Loucy (cell line): ENCODE measurements around the gene APBA1.

Experiments
- H2AFZ ChIP-seq: fragments of 200-600 bp; sonication (generic); 2 replicates; pipeline ENCODE4 v1.6.0; 2016; ENCODE audit warnings: antibody characterized with exemption, mild to moderate bottlenecking, low read length, moderate library complexity
- H3F3A ChIP-seq: fragments of 200-600 bp; 2 replicates; pipeline ENCODE4 v1.6.0; 2016; ENCODE audit warnings: antibody characterized with exemption, low read depth, mild to moderate bottlenecking
- H3K27me3 ChIP-seq: fragments of 200-600 bp; sonication (generic); 2 replicates; pipeline ENCODE4 v1.6.1; 2014; ENCODE audit warnings: low read length, mild to moderate bottlenecking; ENCODE audit not compliant: insufficient read depth, poor library complexity, severe bottlenecking
- H3K36me3 ChIP-seq: fragments of 200-600 bp; sonication (generic); 2 replicates; pipeline ENCODE4 v1.6.1; 2016; ENCODE audit warnings: low read length; ENCODE audit not compliant: insufficient read depth
- H3K4me1 ChIP-seq: fragments of 200-600 bp; sonication (generic); 2 replicates; pipeline ENCODE4 v1.5.1; 2014; ENCODE audit warnings: low read length, mild to moderate bottlenecking; ENCODE audit not compliant: insufficient read depth, poor library complexity, severe bottlenecking
- H3K4me2 ChIP-seq: fragments of 200-600 bp; sonication (generic); 2 replicates; pipeline ENCODE4 v1.6.0; 2014; ENCODE audit warnings: antibody characterized with exemption, low read length, low read depth, mild to moderate bottlenecking; ENCODE audit not compliant: poor library complexity, severe bottlenecking
- H3K4me3 ChIP-seq: fragments of 200-600 bp; sonication (generic); 2 replicates; pipeline ENCODE4 v1.5.1; 2014; ENCODE audit warnings: low read length, mild to moderate bottlenecking, mixed read lengths; ENCODE audit not compliant: poor library complexity, severe bottlenecking
- H3K79me2 ChIP-seq: fragments of 200-600 bp; sonication (generic); 2 replicates; pipeline ENCODE4 v1.6.1; 2014; ENCODE audit warnings: low read length; ENCODE audit not compliant: insufficient read depth
- H3K9ac ChIP-seq: fragments of 200-600 bp; sonication (generic); 2 replicates; pipeline ENCODE4 v1.6.0; 2014; ENCODE audit warnings: mild to moderate bottlenecking, low read depth, low read length, moderate library complexity; ENCODE audit not compliant: poor library complexity, severe bottlenecking
- H3K9me2 ChIP-seq: fragments of 200-600 bp; sonication (generic); replicated peaks from 2 replicates; pipeline ENCODE4 v1.6.1; 2016; ENCODE audit warnings: low read depth, low read length, mixed read lengths
- H3K9me3 ChIP-seq: fragments of 200-600 bp; sonication (generic); 2 replicates; pipeline ENCODE4 v1.6.1; 2014; ENCODE audit warnings: mild to moderate bottlenecking, antibody characterized with exemption, low read length, low read depth; ENCODE audit not compliant: insufficient read depth
- H4K20me1 ChIP-seq: fragments of 200-600 bp; sonication (generic); 2 replicates; pipeline ENCODE4 v1.6.0; 2014; ENCODE audit warnings: antibody characterized with exemption, low read length, mild to moderate bottlenecking; ENCODE audit not compliant: insufficient read depth, poor library complexity, severe bottlenecking
- EZH2phosphoT487 ChIP-seq: fragments of 200-600 bp; IDR thresholded peaks from 2 replicates; pipeline ENCODE4 v1.6.1; 2018; ENCODE audit warnings: antibody characterized with exemption, mild to moderate bottlenecking, moderate library complexity, borderline replicate concordance
- TF ChIP-seq, protein P1 (sequence below): fragments of 200-600 bp; sonication (generic); conservative IDR thresholded peaks from 2 replicates; pipeline ENCODE4 v1.5.1; 2014; ENCODE audit warnings: mild to moderate bottlenecking, antibody characterized with exemption, low read length

APBA1 gene

DNA sequence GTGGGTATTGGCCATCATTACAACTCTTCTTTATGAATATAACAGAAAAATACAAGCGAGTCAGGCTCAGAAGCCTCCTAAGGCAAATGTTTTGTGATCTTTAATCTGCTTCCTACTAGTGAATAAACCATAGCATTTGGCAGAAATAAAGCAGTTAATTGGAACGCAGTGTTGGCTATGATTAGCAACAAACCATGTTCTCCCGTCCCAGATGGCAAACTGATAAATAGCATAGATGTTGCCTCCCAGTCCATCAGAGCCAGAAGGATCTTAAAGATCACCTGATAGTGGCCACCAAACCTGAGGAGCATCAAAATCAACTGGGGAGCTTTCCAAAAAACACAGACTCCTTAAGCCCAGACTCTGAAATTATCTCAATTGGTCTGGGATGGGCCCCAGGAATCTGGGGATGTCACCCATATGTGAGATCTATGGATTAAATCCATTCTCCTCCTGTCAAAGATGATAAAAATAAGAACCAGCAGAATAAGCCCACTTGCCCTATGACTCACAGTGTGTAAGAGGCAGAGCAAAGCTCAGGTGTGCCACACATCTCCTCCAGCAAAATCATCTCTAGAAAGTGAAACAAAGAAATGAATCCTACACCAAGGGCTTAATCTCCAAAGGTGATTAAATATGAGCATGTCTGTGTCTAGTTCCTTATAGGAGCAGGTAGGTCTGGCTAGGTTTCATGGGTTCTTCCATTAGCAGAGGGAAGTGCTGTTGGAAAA lies 50.3 kb downstream of the APBA1 start:
- H3K27me3 ChIP-seq, result no peaks in the 10 kb centered on the region
- H4K20me1 ChIP-seq, result no peaks in the 10 kb centered on the region
- H3K9me2 ChIP-seq, result no peaks in the 10 kb centered on the region
- H3K4me2 ChIP-seq, result no peak overlapping the region
- H3K4me1 ChIP-seq, result peaks cover 24% of the 10 kb centered on the region
- H3K79me2 ChIP-seq, result no peaks in the 10 kb centered on the region
- no peak overlapping the region for H3K9ac ChIP-seq
- H3K9me3 ChIP-seq, result no peaks in the 10 kb centered on the region
- no peak overlapping the region for H3K4me3 ChIP-seq
- H3K36me3 ChIP-seq, result no peaks in the 10 kb centered on the region
- no peaks in the 10 kb centered on the region for H3F3A ChIP-seq
- H2AFZ ChIP-seq, result no peak overlapping the region
- TF ChIP-seq, protein P1, sequence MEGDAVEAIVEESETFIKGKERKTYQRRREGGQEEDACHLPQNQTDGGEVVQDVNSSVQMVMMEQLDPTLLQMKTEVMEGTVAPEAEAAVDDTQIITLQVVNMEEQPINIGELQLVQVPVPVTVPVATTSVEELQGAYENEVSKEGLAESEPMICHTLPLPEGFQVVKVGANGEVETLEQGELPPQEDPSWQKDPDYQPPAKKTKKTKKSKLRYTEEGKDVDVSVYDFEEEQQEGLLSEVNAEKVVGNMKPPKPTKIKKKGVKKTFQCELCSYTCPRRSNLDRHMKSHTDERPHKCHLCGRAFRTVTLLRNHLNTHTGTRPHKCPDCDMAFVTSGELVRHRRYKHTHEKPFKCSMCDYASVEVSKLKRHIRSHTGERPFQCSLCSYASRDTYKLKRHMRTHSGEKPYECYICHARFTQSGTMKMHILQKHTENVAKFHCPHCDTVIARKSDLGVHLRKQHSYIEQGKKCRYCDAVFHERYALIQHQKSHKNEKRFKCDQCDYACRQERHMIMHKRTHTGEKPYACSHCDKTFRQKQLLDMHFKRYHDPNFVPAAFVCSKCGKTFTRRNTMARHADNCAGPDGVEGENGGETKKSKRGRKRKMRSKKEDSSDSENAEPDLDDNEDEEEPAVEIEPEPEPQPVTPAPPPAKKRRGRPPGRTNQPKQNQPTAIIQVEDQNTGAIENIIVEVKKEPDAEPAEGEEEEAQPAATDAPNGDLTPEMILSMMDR, result no peak
- no peak for TF ChIP-seq EZH2phosphoT487

DNA sequence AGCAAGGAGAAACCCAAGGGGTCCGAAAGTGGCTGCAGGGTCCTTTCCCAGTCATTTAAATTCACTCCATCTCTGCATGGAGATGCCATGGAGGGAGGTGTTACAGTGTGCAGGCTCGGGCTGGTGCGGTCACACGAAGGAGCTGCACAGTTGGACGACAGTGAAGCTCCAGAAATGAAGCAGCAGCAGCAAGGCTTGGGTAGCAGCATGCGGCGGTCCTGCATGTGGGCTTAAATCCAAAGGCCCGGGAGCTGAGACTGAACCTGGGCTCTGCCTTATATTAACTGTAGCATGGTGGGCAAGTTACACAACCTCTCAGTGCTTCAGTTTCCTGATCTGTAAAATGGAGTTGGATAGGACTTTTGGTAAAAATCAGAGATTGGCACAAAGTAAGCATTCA lies 51.4 kb downstream of the APBA1 start:
- Histone ChIP-seq H3K9me3 (no peaks in the 10 kb centered on the region), H3K4me2 (no peak overlapping the region), H3K9ac (no peak overlapping the region), H3F3A (no peaks in the 10 kb centered on the region), H2AFZ (no peak overlapping the region), H3K36me3 (no peaks in the 10 kb centered on the region), H4K20me1 (no peaks in the 10 kb centered on the region), H3K4me3 (no peak overlapping the region), H3K27me3 (no peaks in the 10 kb centered on the region), H3K79me2 (no peaks in the 10 kb centered on the region), H3K4me1 (peaks cover 24% of the 10 kb centered on the region), H3K9me2 (no peaks in the 10 kb centered on the region)
- TF ChIP-seq EZH2phosphoT487, result no peak
- TF ChIP-seq, protein P1, result no peak

DNA sequence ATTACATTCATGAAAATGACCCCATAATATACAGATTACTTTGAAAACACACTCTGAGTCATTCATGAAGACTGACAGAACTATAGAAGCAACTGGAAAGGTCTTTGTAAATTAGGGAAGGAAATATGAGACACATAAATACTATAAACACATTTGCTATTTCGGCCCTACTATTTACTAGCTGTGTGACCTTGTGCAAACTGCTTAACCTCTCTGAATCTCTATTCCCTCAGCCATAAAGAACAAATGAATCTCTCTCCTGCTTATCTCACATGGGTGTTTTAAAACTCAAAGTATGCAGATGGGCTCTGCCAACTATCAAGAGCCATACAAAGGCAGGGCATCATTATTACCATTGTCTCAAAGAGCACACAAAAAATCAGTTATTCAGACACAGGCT lies 52.9 kb downstream of the APBA1 start:
- Histone ChIP-seq H3K27me3 (no peaks in the 10 kb centered on the region), H3K79me2 (no peaks in the 10 kb centered on the region), H3K4me3 (no peak overlapping the region), H3K36me3 (no peaks in the 10 kb centered on the region), H4K20me1 (no peaks in the 10 kb centered on the region), H3K4me1 (peaks cover 24% of the 10 kb centered on the region), H3K9ac (no peak overlapping the region), H3F3A (no peaks in the 10 kb centered on the region), H3K4me2 (no peak overlapping the region), H2AFZ (no peak overlapping the region), H3K9me2 (no peaks in the 10 kb centered on the region), H3K9me3 (no peaks in the 10 kb centered on the region)
- TF ChIP-seq EZH2phosphoT487, result no peak
- TF ChIP-seq, protein P1, result no peak
